ENCODE results near the gene DDX39A. TPM values are rescaled to one million over a fixed set of nuclear protein-coding genes. Genes with fewer than 3 reads are reported as not detected.

The DDX39A gene
- total and polyA plus RNA-seq, 2 donors (not counting 1 experiment from before 2014, with no cell fraction given): 35.9 to 36.5 TPM

- H4K20me1 ChIP-seq (ENCODE audit: control insufficient read depth, extremely low read depth, insufficient read depth, low read length): no peaks in the 10 kb centered on the region
- H3K36me3 ChIP-seq (ENCODE audit: control insufficient read depth, insufficient read depth, low read length): peaks cover 28% of the 10 kb centered on the region
- no peak overlapping the region for H3K4me3 ChIP-seq (replicated peaks in 1 of 4; ENCODE audit: control extremely low read depth in 1 of 4, insufficient read depth in 1 of 4, low read depth in 3 of 4, low read length in 4 of 4)
- H3K27me3 ChIP-seq (ENCODE audit: control insufficient read depth, insufficient read depth, low read length): no peaks in the 10 kb centered on the region
- no peak overlapping the region for H2AFZ ChIP-seq (ENCODE audit: low read length)
- H3K4me1 ChIP-seq (ENCODE audit: control insufficient read depth, extremely low read depth, insufficient read depth, low read length): no peaks in the 10 kb centered on the region
- H3K9ac ChIP-seq (ENCODE audit: insufficient read depth, low read length): no peak overlapping the region
- TF ChIP-seq EZH2 (IDR thresholded peaks at IDR 0.05; ENCODE audit: low read length, missing control alignments): no peak
- no peak for TF ChIP-seq CTCF (conservative IDR thresholded peaks at IDR 0.05 in 1 of 2, IDR thresholded peaks at IDR 0.05 in 1 of 2; ENCODE audit: low read depth in 1 of 2, low read length in 2 of 2)
- H3K79me2 ChIP-seq (ENCODE audit: control insufficient read depth, insufficient read depth, low read length): peaks cover 12% of the 10 kb centered on the region
- no peak overlapping the region for H3K4me2 ChIP-seq (ENCODE audit: extremely low read depth, insufficient read depth, low read length)
- no peak for DNase-seq (ENCODE audit: low read depth in 2 of 2)
- H3K9me3 ChIP-seq (ENCODE audit: control insufficient read depth, insufficient read depth, low read depth, low read length): no peaks in the 10 kb centered on the region
- no peak overlapping the region for H3K27ac ChIP-seq (ENCODE audit: insufficient read depth, low read length)
Measured at GRCh38 chr19:14443632-14444216, 24.6 kb upstream of the DDX39A start.

- Histone ChIP-seq H3K4me1 (ENCODE audit: control insufficient read depth, extremely low read depth, insufficient read depth, low read length) (no peaks in the 10 kb centered on the region), H3K9ac (ENCODE audit: insufficient read depth, low read length) (no peak overlapping the region), H3K27me3 (ENCODE audit: control insufficient read depth, insufficient read depth, low read length) (no peaks in the 10 kb centered on the region), H3K36me3 (ENCODE audit: control insufficient read depth, insufficient read depth, low read length) (peaks cover 28% of the 10 kb centered on the region), H3K27ac (ENCODE audit: insufficient read depth, low read length) (no peak overlapping the region), H3K4me3 (replicated peaks in 1 of 4; ENCODE audit: control extremely low read depth in 1 of 4, insufficient read depth in 1 of 4, low read depth in 3 of 4, low read length in 4 of 4) (no peak overlapping the region), H3K9me3 (ENCODE audit: control insufficient read depth, insufficient read depth, low read depth, low read length) (no peaks in the 10 kb centered on the region), H3K4me2 (ENCODE audit: extremely low read depth, insufficient read depth, low read length) (no peak overlapping the region), H4K20me1 (ENCODE audit: control insufficient read depth, extremely low read depth, insufficient read depth, low read length) (no peaks in the 10 kb centered on the region), H3K79me2 (ENCODE audit: control insufficient read depth, insufficient read depth, low read length) (peaks cover 12% of the 10 kb centered on the region), H2AFZ (ENCODE audit: low read length) (no peak overlapping the region)
- TF ChIP-seq CTCF (conservative IDR thresholded peaks at IDR 0.05 in 1 of 2, IDR thresholded peaks at IDR 0.05 in 1 of 2; ENCODE audit: low read depth in 1 of 2, low read length in 2 of 2) (no peak), EZH2 (IDR thresholded peaks at IDR 0.05; ENCODE audit: low read length, missing control alignments) (no peak)
- no peak for DNase-seq (ENCODE audit: low read depth in 2 of 2)
Measured at GRCh38 chr19:14442891-14443631, 23.9 kb upstream of the DDX39A start.

GRCh38 chr19:14441041-14441938, 22.1 kb upstream of the DDX39A start:
- no peaks in the 10 kb centered on the region for H3K27me3 ChIP-seq (ENCODE audit: control insufficient read depth, insufficient read depth, low read length)
- H3K36me3 ChIP-seq (ENCODE audit: control insufficient read depth, insufficient read depth, low read length): peaks cover 25% of the 10 kb centered on the region
- peaks cover 19% of the 10 kb centered on the region for H3K79me2 ChIP-seq (ENCODE audit: control insufficient read depth, insufficient read depth, low read length)
- no peak overlapping the region for H3K4me2 ChIP-seq (ENCODE audit: extremely low read depth, insufficient read depth, low read length)
- no peak for DNase-seq (ENCODE audit: low read depth in 2 of 2)
- no peaks in the 10 kb centered on the region for H3K4me1 ChIP-seq (ENCODE audit: control insufficient read depth, extremely low read depth, insufficient read depth, low read length)
- no peak overlapping the region for H3K4me3 ChIP-seq (replicated peaks in 1 of 4; ENCODE audit: control extremely low read depth in 1 of 4, insufficient read depth in 1 of 4, low read depth in 3 of 4, low read length in 4 of 4)
- no peak for TF ChIP-seq CTCF (conservative IDR thresholded peaks at IDR 0.05 in 1 of 2, IDR thresholded peaks at IDR 0.05 in 1 of 2; ENCODE audit: low read depth in 1 of 2, low read length in 2 of 2)
- TF ChIP-seq EZH2 (IDR thresholded peaks at IDR 0.05; ENCODE audit: low read length, missing control alignments): no peak
- no peak overlapping the region for H3K27ac ChIP-seq (ENCODE audit: insufficient read depth, low read length)
- no peaks in the 10 kb centered on the region for H4K20me1 ChIP-seq (ENCODE audit: control insufficient read depth, extremely low read depth, insufficient read depth, low read length)
- no peak overlapping the region for H2AFZ ChIP-seq (ENCODE audit: low read length)
- no peak overlapping the region for H3K9ac ChIP-seq (ENCODE audit: insufficient read depth, low read length)
- H3K9me3 ChIP-seq (ENCODE audit: control insufficient read depth, insufficient read depth, low read depth, low read length): no peaks in the 10 kb centered on the region
